ENCODE results near the gene CHAC1.

The CHAC1 gene

DNA sequence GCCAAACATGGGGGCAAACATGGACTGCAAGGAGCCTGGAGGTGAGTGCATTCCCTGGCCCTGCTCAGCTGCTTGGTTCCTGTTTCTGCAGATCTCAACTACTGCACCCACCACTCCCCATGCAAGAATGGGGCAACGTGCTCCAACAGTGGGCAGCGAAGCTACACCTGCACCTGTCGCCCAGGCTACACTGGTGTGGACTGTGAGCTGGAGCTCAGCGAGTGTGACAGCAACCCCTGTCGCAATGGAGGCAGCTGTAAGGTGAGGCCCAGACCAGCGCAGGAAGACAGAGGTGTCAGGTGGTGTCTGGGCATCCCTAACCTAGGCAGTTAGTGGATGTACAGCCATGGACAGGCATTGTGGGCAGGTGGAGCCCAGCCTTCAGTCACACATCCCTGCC, 18.8 kb upstream of the CHAC1 start:
- Histone ChIP-seq H3K27ac (ENCODE audit: low read depth, low read length) (no peak overlapping the region), H3K4me3 (ENCODE audit: insufficient read depth, low read length, poor library complexity, severe bottlenecking) (no peak overlapping the region), H3K27me3 (ENCODE audit: low read length) (no peaks in the 10 kb centered on the region), H3F3A (ENCODE audit: insufficient read depth) (no peaks in the 10 kb centered on the region), H3K79me2 (ENCODE audit: insufficient read depth, low read length) (no peaks in the 10 kb centered on the region), H2AFZ (ENCODE audit: low read depth, low read length, severe bottlenecking) (no peak overlapping the region), H3K9me3 (ENCODE audit: insufficient read depth, low read length) (no peaks in the 10 kb centered on the region), H3K36me3 (ENCODE audit: low read length) (no peaks in the 10 kb centered on the region), H4K20me1 (ENCODE audit: low read depth, low read length) (no peaks in the 10 kb centered on the region), H3K4me2 (ENCODE audit: low read depth, low read length, poor library complexity, severe bottlenecking) (no peak overlapping the region), H3K9ac (ENCODE audit: low read length) (no peak overlapping the region), H3K9me2 (replicated peaks; ENCODE audit: insufficient read depth, low read length) (no peaks in the 10 kb centered on the region)
- TF ChIP-seq CTCF (IDR thresholded peaks at IDR 0.05; ENCODE audit: insufficient read depth, low read length, poor library complexity, severe bottlenecking): no peak

- no peaks in the 10 kb centered on the region for H3K27me3 ChIP-seq (ENCODE audit: low read length)
Measured at GRCh38 chr15:40936234-40936708, 17.0 kb upstream of the CHAC1 start.

GRCh38 chr15:40936709-40937666, 16.3 kb upstream of the CHAC1 start:
- Histone ChIP-seq H2AFZ (ENCODE audit: low read depth, low read length, severe bottlenecking) (no peak overlapping the region), H3K9ac (ENCODE audit: low read length) (no peak overlapping the region)

More at GRCh38 chr15:40936234-40936708, 17.0 kb upstream of the CHAC1 start:
- Histone ChIP-seq H3K9me2 (replicated peaks; ENCODE audit: insufficient read depth, low read length) (no peaks in the 10 kb centered on the region), H3K4me2 (ENCODE audit: low read depth, low read length, poor library complexity, severe bottlenecking) (no peak overlapping the region), H3K36me3 (ENCODE audit: low read length) (no peaks in the 10 kb centered on the region), H2AFZ (ENCODE audit: low read depth, low read length, severe bottlenecking) (no peak overlapping the region), H3K27ac (ENCODE audit: low read depth, low read length) (no peak overlapping the region), H3K9ac (ENCODE audit: low read length) (no peak overlapping the region), H4K20me1 (ENCODE audit: low read depth, low read length) (no peaks in the 10 kb centered on the region), H3K4me3 (ENCODE audit: insufficient read depth, low read length, poor library complexity, severe bottlenecking) (no peak overlapping the region), H3F3A (ENCODE audit: insufficient read depth) (no peaks in the 10 kb centered on the region), H3K9me3 (ENCODE audit: insufficient read depth, low read length) (no peaks in the 10 kb centered on the region), H3K79me2 (ENCODE audit: insufficient read depth, low read length) (no peaks in the 10 kb centered on the region)
- TF ChIP-seq CTCF (IDR thresholded peaks at IDR 0.05; ENCODE audit: insufficient read depth, low read length, poor library complexity, severe bottlenecking) (no peak), EZH2phosphoT487 (conservative IDR thresholded peaks at IDR 0.05; ENCODE audit: low read length) (no peak)

More at GRCh38 chr15:40936709-40937666, 16.3 kb upstream of the CHAC1 start:
- Histone ChIP-seq H3K9me3 (ENCODE audit: insufficient read depth, low read length) (no peaks in the 10 kb centered on the region), H4K20me1 (ENCODE audit: low read depth, low read length) (no peaks in the 10 kb centered on the region), H3K9me2 (replicated peaks; ENCODE audit: insufficient read depth, low read length) (no peaks in the 10 kb centered on the region), H3K36me3 (ENCODE audit: low read length) (no peaks in the 10 kb centered on the region), H3K4me2 (ENCODE audit: low read depth, low read length, poor library complexity, severe bottlenecking) (no peak overlapping the region), H3K27me3 (ENCODE audit: low read length) (no peaks in the 10 kb centered on the region), H3K27ac (ENCODE audit: low read depth, low read length) (no peak overlapping the region), H3F3A (ENCODE audit: insufficient read depth) (no peaks in the 10 kb centered on the region), H3K79me2 (ENCODE audit: insufficient read depth, low read length) (no peaks in the 10 kb centered on the region), H3K4me3 (ENCODE audit: insufficient read depth, low read length, poor library complexity, severe bottlenecking) (no peak overlapping the region)
- TF ChIP-seq CTCF (IDR thresholded peaks at IDR 0.05; ENCODE audit: insufficient read depth, low read length, poor library complexity, severe bottlenecking) (no peak), EZH2phosphoT487 (conservative IDR thresholded peaks at IDR 0.05; ENCODE audit: low read length) (no peak)
